ENCODE data around the gene PHLDA1.

PHLDA1 gene

GRCh38 chr12:76040461-76040860 is 8.9 kb upstream of the PHLDA1 start:
- H3K4me3 ChIP-seq (ENCODE audit: low read depth, low read length), result no peak overlapping the region
- DNase-seq (ENCODE audit: low read depth), result no peak

- no peak overlapping the region for H3K4me3 ChIP-seq (ENCODE audit: low read depth, low read length)
- DNase-seq (ENCODE audit: low read depth), result no peak
Measured at GRCh38 chr12:76038176-76038575, 6.6 kb upstream of the PHLDA1 start.

GRCh38 chr12:76037130-76038103 is 5.8 kb upstream of the PHLDA1 start:
- no peak overlapping the region for H3K4me3 ChIP-seq (ENCODE audit: low read depth, low read length)
- DNase-seq (ENCODE audit: low read depth), result peak; percentile 60

GRCh38 chr12:76035045-76035444 is 3.5 kb upstream of the PHLDA1 start:
- no peak overlapping the region for H3K4me3 ChIP-seq (ENCODE audit: low read depth, low read length)
- DNase-seq (ENCODE audit: low read depth), result no peak

GRCh38 chr12:76033081-76034011 is 1.8 kb upstream of the PHLDA1 start:
- no peak for DNase-seq (ENCODE audit: low read depth)
- peak overlapping the region; percentile 68 for H3K4me3 ChIP-seq (ENCODE audit: low read depth, low read length)

GRCh38 chr12:76032043-76032981 is 736 bp upstream of the PHLDA1 start:
- H3K4me3 ChIP-seq (ENCODE audit: low read depth, low read length), result peak overlapping the region; percentile 68
- DNase-seq (ENCODE audit: low read depth), result peak; percentile 43

- DNase-seq (ENCODE audit: low read depth), result no peak
- peak overlapping the region; percentile 68 for H3K4me3 ChIP-seq (ENCODE audit: low read depth, low read length)
Measured at GRCh38 chr12:76031081-76031413, 529 bp downstream of the PHLDA1 start.

- no peak for DNase-seq (ENCODE audit: low read depth)
- peak overlapping the region; percentile 68 for H3K4me3 ChIP-seq (ENCODE audit: low read depth, low read length)
Measured at GRCh38 chr12:76030341-76031080, 1.1 kb downstream of the PHLDA1 start.

- no peak for DNase-seq (ENCODE audit: low read depth)
- peak overlapping the region; percentile 68 for H3K4me3 ChIP-seq (ENCODE audit: low read depth, low read length)
Measured at GRCh38 chr12:76029982-76030340, 1.6 kb downstream of the PHLDA1 start.

- peak overlapping the region; percentile 68 for H3K4me3 ChIP-seq (ENCODE audit: low read depth, low read length)
- DNase-seq (ENCODE audit: low read depth), result no peak
Measured at GRCh38 chr12:76028571-76029277, 2.9 kb downstream of the PHLDA1 start.

GRCh38 chr12:76026643-76027063 is 4.9 kb downstream of the PHLDA1 start:
- H3K4me3 ChIP-seq (ENCODE audit: low read depth, low read length), result no peak overlapping the region
- DNase-seq (ENCODE audit: low read depth), result peak; percentile 56

GRCh38 chr12:76025601-76026575 is 5.7 kb downstream of the PHLDA1 start:
- H3K4me3 ChIP-seq (ENCODE audit: low read depth, low read length), result no peak overlapping the region
- DNase-seq (ENCODE audit: low read depth), result no peak

GRCh38 chr12:76024942-76025600 is 6.5 kb downstream of the PHLDA1 start:
- DNase-seq (ENCODE audit: low read depth), result peak; percentile 88
- H3K4me3 ChIP-seq (ENCODE audit: low read depth, low read length), result no peak overlapping the region

- no peak for DNase-seq (ENCODE audit: low read depth)
- no peak overlapping the region for H3K4me3 ChIP-seq (ENCODE audit: low read depth, low read length)
Measured at GRCh38 chr12:76024102-76024781, 7.3 kb downstream of the PHLDA1 start.

- no peak for DNase-seq (ENCODE audit: low read depth)
Measured at GRCh38 chr12:76023069-76023690, 8.4 kb downstream of the PHLDA1 start.

More at GRCh38 chr12:76023069-76023690, 8.4 kb downstream of the PHLDA1 start:
- H3K4me3 ChIP-seq (ENCODE audit: low read depth, low read length), result no peak overlapping the region
